Measurements from ENCODE around the gene DENND1B.

Gene DENND1B

DNA sequence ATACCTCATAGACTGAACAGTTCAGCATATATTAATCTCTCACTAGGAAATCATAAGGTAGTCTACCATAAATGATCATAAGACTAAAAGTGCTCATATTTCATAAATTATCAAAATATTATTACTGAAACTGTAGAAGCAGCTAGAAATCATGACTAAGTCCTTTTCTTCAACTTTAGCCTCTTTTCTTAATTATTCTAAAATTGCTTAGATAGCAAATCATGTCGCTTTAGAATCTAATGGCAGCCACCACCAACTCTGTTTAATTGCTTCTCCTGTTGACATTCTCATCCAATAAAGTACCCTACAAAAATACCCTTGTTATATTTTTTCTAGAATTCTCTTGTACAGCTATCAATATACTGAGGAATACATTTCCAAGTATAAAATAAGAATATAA, 102.9 kb downstream of the DENND1B start:
- no peak for DNase-seq (ENCODE audit: low read depth in 2 of 2)
- no peak overlapping the region for H3K4me3 ChIP-seq (replicated peaks in 1 of 2; ENCODE audit: low read depth in 2 of 2, low read length in 2 of 2)
- no peak for TF ChIP-seq CTCF (IDR thresholded peaks at IDR 0.05; ENCODE audit: low read depth, low read length)

- no peak overlapping the region for H3K4me3 ChIP-seq (replicated peaks in 1 of 2; ENCODE audit: low read depth in 2 of 2, low read length in 2 of 2)
- no peak for DNase-seq (ENCODE audit: low read depth in 2 of 2)
- no peak for TF ChIP-seq CTCF (IDR thresholded peaks at IDR 0.05; ENCODE audit: low read depth, low read length)
Observed at GRCh38 chr1:197671920-197672319, 103.4 kb downstream of the DENND1B start.

GRCh38 chr1:197671140-197671539, 104.1 kb downstream of the DENND1B start:
- no peak overlapping the region for H3K4me3 ChIP-seq (replicated peaks in 1 of 2; ENCODE audit: low read depth in 2 of 2, low read length in 2 of 2)
- DNase-seq (ENCODE audit: low read depth in 2 of 2): peak in 1 of 2 donors; percentile 24
- no peak for TF ChIP-seq CTCF (IDR thresholded peaks at IDR 0.05; ENCODE audit: low read depth, low read length)

DNA sequence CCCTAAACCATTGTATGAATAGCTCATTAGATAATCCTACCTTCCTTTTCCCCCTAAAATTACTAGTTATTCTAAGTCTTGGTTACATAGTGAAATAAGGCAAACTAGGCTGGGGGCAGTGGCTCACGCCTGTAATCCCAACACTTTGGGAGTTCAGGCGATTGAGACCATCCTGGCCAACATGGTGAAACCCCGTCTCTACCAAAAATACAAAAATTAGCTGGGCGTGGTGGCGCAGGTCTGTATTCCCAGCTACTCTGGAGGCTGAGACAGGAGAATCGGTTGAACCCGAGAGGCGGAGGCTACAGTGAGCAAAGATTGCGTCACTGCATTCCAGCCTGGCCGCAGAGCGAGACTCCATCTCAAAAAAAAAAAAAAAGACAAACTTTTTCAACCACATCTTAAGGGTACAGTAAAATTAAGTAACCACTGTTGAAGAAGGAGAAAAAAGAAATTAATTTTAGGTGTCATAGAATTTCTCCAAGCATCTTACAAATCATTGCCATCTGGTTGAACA, 108.5 kb downstream of the DENND1B start:
- no peak for TF ChIP-seq CTCF (IDR thresholded peaks at IDR 0.05; ENCODE audit: low read depth, low read length)
- H3K4me3 ChIP-seq (replicated peaks in 1 of 2; ENCODE audit: low read depth in 2 of 2, low read length in 2 of 2): no peak overlapping the region
- no peak for DNase-seq (ENCODE audit: low read depth in 2 of 2)

- no peak for TF ChIP-seq CTCF (IDR thresholded peaks at IDR 0.05; ENCODE audit: low read depth, low read length)
- no peak for DNase-seq (ENCODE audit: low read depth in 2 of 2)
Observed at GRCh38 chr1:197664391-197664790, 110.9 kb downstream of the DENND1B start.

DNA sequence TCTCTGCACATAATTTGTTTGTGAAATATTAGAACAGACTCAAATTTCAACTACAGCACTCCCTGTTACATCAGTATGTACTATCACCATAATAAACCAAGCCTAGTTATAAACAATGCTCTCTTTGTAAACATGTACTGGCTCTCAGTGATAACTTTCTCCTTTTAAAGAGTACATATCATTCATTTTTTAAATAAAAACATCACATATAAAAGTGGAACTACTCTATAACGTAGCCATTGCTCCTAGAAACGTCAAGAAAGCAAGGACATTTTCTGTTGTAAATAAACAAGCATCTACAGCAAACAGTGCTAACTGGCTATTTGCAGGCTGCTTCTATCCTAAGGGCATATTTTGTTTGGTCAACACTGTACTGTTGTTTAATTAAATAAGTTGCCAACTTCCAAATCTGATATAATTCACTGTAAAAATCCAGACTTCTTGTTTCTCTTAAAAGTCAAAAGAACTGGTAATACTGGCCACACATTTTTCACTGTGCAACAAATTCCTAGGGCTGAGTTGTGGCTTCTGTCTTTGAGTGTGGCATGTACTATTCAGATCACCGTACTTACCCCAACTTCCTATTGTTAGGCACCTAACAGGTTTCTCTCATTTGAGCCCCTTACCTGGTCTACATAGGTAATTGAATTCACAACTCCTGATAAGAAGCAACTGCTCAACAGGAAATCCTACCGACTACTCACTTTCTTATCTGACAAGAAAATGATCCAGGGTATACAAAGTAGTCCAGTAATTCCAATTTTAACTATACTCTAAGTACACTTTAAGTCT, 111.9 kb downstream of the DENND1B start:
- no peak overlapping the region for H3K4me3 ChIP-seq (replicated peaks in 1 of 2; ENCODE audit: low read depth in 2 of 2, low read length in 2 of 2)
- DNase-seq (ENCODE audit: low read depth in 2 of 2): no peak
- no peak for TF ChIP-seq CTCF (IDR thresholded peaks at IDR 0.05; ENCODE audit: low read depth, low read length)

More at GRCh38 chr1:197664391-197664790, 110.9 kb downstream of the DENND1B start:
- no peak overlapping the region for H3K4me3 ChIP-seq (replicated peaks in 1 of 2; ENCODE audit: low read depth in 2 of 2, low read length in 2 of 2)
